Stimulated activated CD8-positive, alpha-beta memory T cell treated with anti-CD3 and anti-CD28 coated beads, Interleukin-4, amount 100 ng/mL, for 1 hour (primary cell): Measurements from ENCODE around the gene PCDHGA1.

ENCODE experiments used
- DNase-seq, 2 donors: peaks; one replicate each; pipeline ENCODE4 v3.0.0-alpha.2; 2020; ENCODE audit warnings: low read depth in 2 of 2, low spot score in 1 of 2

The PCDHGA1 gene

GRCh38 chr5:141528291-141528984 lies 198.1 kb downstream of the PCDHGA1 start:
- no peak for DNase-seq

GRCh38 chr5:141529002-141529401 lies 198.7 kb downstream of the PCDHGA1 start:
- DNase-seq: no peak

GRCh38 chr5:141529873-141530272 lies 199.6 kb downstream of the PCDHGA1 start:
- DNase-seq: no peak

- no peak for DNase-seq
These were observed 202.4 kb downstream of the PCDHGA1 start for GRCh38 chr5:141532726-141533125.

- no peak for DNase-seq
These were observed 203.6 kb downstream of the PCDHGA1 start for GRCh38 chr5:141533897-141534296.

- DNase-seq: no peak
These were observed 204.3 kb downstream of the PCDHGA1 start for GRCh38 chr5:141534492-141535213.

- DNase-seq: no peak
These were observed 212.7 kb downstream of the PCDHGA1 start for GRCh38 chr5:141543053-141543452.

- DNase-seq: no peak
These were observed 217.2 kb downstream of the PCDHGA1 start for GRCh38 chr5:141547488-141547887.

GRCh38 chr5:141547921-141548320 lies 217.6 kb downstream of the PCDHGA1 start:
- no peak for DNase-seq

- peak; percentile 38 to 56 for DNase-seq
These were observed 227.4 kb downstream of the PCDHGA1 start for GRCh38 chr5:141557681-141558136.

- no peak for DNase-seq
These were observed 227.8 kb downstream of the PCDHGA1 start for GRCh38 chr5:141558150-141558549.

- DNase-seq: no peak
These were observed 229.1 kb downstream of the PCDHGA1 start for GRCh38 chr5:141559461-141559860.

GRCh38 chr5:141560151-141560550 lies 229.8 kb downstream of the PCDHGA1 start:
- no peak for DNase-seq

- DNase-seq: no peak
These were observed 230.6 kb downstream of the PCDHGA1 start for GRCh38 chr5:141560725-141561483.
